Activated CD4-positive, CD25-positive, alpha-beta regulatory T cell treated with anti-CD3 and anti-CD28 coated beads, Interleukin-2, amount 50 U/mL, for 72 hours (primary cell): ENCODE measurements around the gene ZBTB21.
A peak's percentile ranks its signal among the peaks of the same experiment; 100 is the strongest.
"Not testable (repeated sequence)": the region's sequence is repeated elsewhere in the genome, so short reads cannot be mapped to it uniquely, and the experiment has no call there.

ENCODE experiments used
- DNase-seq: peaks from one replicate; pipeline ENCODE4 v3.0.0; 2021

The ZBTB21 gene

GRCh38 chr21:42016364-42016985, 6.3 kb upstream of the ZBTB21 start:
- DNase-seq, result no peak

- DNase-seq, result no peak
Observed at GRCh38 chr21:42013931-42014330, 3.8 kb upstream of the ZBTB21 start.

- no peak for DNase-seq
Observed at GRCh38 chr21:42013376-42013775, 3.2 kb upstream of the ZBTB21 start.

- DNase-seq, result no peak
Observed at GRCh38 chr21:42012763-42013329, 2.7 kb upstream of the ZBTB21 start.

- DNase-seq, result no peak
Observed at GRCh38 chr21:42012344-42012743, 2.2 kb upstream of the ZBTB21 start.

GRCh38 chr21:42010507-42011495, 641 bp upstream of the ZBTB21 start:
- DNase-seq, result peak; percentile 50

GRCh38 chr21:42009018-42009830, 936 bp downstream of the ZBTB21 start:
- DNase-seq, result peak; percentile 65

GRCh38 chr21:42007356-42007940, 2.7 kb downstream of the ZBTB21 start:
- no peak for DNase-seq

GRCh38 chr21:42006765-42007164, 3.4 kb downstream of the ZBTB21 start:
- DNase-seq, result no peak

- DNase-seq, result no peak
Observed at GRCh38 chr21:42004406-42005199, 5.6 kb downstream of the ZBTB21 start.

- DNase-seq, result no peak
Observed at GRCh38 chr21:42003051-42003461, 7.1 kb downstream of the ZBTB21 start.

GRCh38 chr21:42002421-42002958, 7.7 kb downstream of the ZBTB21 start:
- peak; percentile 62 for DNase-seq

- DNase-seq, result no peak
Observed at GRCh38 chr21:42001781-42002180, 8.4 kb downstream of the ZBTB21 start.

GRCh38 chr21:42000908-42001307, 9.3 kb downstream of the ZBTB21 start:
- no peak for DNase-seq

- no peak for DNase-seq
Observed at GRCh38 chr21:41997657-41998056, 12.5 kb downstream of the ZBTB21 start.

- no peak for DNase-seq
Observed at GRCh38 chr21:41995577-41995976, 14.6 kb downstream of the ZBTB21 start.

GRCh38 chr21:41994613-41995012, 15.5 kb downstream of the ZBTB21 start:
- DNase-seq, result not testable (repeated sequence)

GRCh38 chr21:41993744-41994143, 16.4 kb downstream of the ZBTB21 start:
- DNase-seq, result no peak

- DNase-seq, result no peak
Observed at GRCh38 chr21:41992576-41992975, 17.6 kb downstream of the ZBTB21 start.

- DNase-seq, result no peak
Observed at GRCh38 chr21:41991659-41992058, 18.5 kb downstream of the ZBTB21 start.

GRCh38 chr21:41989698-41990097, 20.5 kb downstream of the ZBTB21 start:
- no peak for DNase-seq
